Gastrocnemius medialis (tissue), 4 donors: ENCODE results near the gene CWC25.

ENCODE experiments used
- CTCF ChIP-seq, 5 experiments: fragments of 450-650 bp in 3 of 5; fragments of 200-600 bp in 2 of 5; sonication (generic) in 2 of 5; IDR thresholded peaks in 4 of 5; conservative IDR thresholded peaks in 1 of 5; 1 replicate in 4 of 5; 2 replicates in 1 of 5; pipeline ENCODE4 v1.5.1; 2016 to 2019; ENCODE audit warnings: antibody characterized with exemption in 5 of 5, mild to moderate bottlenecking in 3 of 5, moderate library complexity in 3 of 5
- POLR2A ChIP-seq, 2 donors: fragments of 450-650 bp; IDR thresholded peaks; one replicate each; pipeline ENCODE4 v1.6.1; 2017; ENCODE audit warnings: antibody characterized with exemption in 2 of 2, mild to moderate bottlenecking in 2 of 2, moderate library complexity in 2 of 2

GRCh38 chr17:38768417-38768816 lies 56.7 kb downstream of the CWC25 start:
- TF ChIP-seq POLR2A (IDR thresholded peaks at IDR 0.05) (no peak), CTCF (IDR thresholded peaks at IDR 0.05 in 4 of 5, conservative IDR thresholded peaks at IDR 0.05 in 1 of 5) (no peak)
